ENCODE measurements around the gene EPHB1.

EPHB1 gene

GRCh38 chr3:134838599-134838998 is 43.5 kb downstream of the EPHB1 start:
- no peak for TF ChIP-seq SIN3A (IDR thresholded peaks at IDR 0.05; ENCODE audit: borderline replicate concordance, insufficient read depth, low read length)
- no peak for TF ChIP-seq TAF1 (IDR thresholded peaks at IDR 0.05; ENCODE audit: borderline replicate concordance, insufficient read depth, low read length)
- TF ChIP-seq REST (IDR thresholded peaks at IDR 0.05; ENCODE audit: insufficient read depth in 1 of 2, low read depth in 2 of 2, low read length in 2 of 2): no peak
- no peak for TF ChIP-seq POLR2AphosphoS5 (IDR thresholded peaks at IDR 0.05; ENCODE audit: low read depth, low read length)
- no peak for TF ChIP-seq FOXP2 (optimal IDR thresholded peaks at IDR 0.05; ENCODE audit: borderline replicate concordance, extremely low read depth, extremely low read length, insufficient read depth)

GRCh38 chr3:134839422-134839821 is 44.4 kb downstream of the EPHB1 start:
- TF ChIP-seq TAF1 (IDR thresholded peaks at IDR 0.05; ENCODE audit: borderline replicate concordance, insufficient read depth, low read length) (no peak), FOXP2 (optimal IDR thresholded peaks at IDR 0.05; ENCODE audit: borderline replicate concordance, extremely low read depth, extremely low read length, insufficient read depth) (no peak), REST (IDR thresholded peaks at IDR 0.05; ENCODE audit: insufficient read depth in 1 of 2, low read depth in 2 of 2, low read length in 2 of 2) (no peak), SIN3A (IDR thresholded peaks at IDR 0.05; ENCODE audit: borderline replicate concordance, insufficient read depth, low read length) (no peak), POLR2AphosphoS5 (IDR thresholded peaks at IDR 0.05; ENCODE audit: low read depth, low read length) (no peak)

DNA sequence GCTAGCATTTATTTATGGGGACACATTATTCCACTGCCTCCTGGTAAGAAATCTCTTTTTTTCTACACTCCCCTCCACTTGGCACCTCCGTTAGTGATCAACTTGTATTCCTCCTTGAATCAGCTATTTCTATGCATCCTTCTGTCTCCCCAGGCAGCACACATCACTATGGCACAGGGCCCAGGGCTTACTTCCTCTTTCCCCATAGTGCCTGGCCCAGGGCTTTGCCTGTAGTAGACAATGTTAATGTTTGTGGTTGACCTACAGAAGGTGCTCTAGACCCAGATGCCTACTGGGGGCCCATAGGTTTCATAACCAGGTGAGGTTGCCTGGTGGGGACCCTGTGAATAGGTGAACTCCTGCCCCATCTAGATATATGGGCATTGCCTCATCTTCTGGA is 44.9 kb downstream of the EPHB1 start:
- TF ChIP-seq POLR2AphosphoS5 (IDR thresholded peaks at IDR 0.05; ENCODE audit: low read depth, low read length) (no peak), FOXP2 (optimal IDR thresholded peaks at IDR 0.05; ENCODE audit: borderline replicate concordance, extremely low read depth, extremely low read length, insufficient read depth) (no peak), REST (IDR thresholded peaks at IDR 0.05; ENCODE audit: insufficient read depth in 1 of 2, low read depth in 2 of 2, low read length in 2 of 2) (no peak), SIN3A (IDR thresholded peaks at IDR 0.05; ENCODE audit: borderline replicate concordance, insufficient read depth, low read length) (no peak), TAF1 (IDR thresholded peaks at IDR 0.05; ENCODE audit: borderline replicate concordance, insufficient read depth, low read length) (no peak)

DNA sequence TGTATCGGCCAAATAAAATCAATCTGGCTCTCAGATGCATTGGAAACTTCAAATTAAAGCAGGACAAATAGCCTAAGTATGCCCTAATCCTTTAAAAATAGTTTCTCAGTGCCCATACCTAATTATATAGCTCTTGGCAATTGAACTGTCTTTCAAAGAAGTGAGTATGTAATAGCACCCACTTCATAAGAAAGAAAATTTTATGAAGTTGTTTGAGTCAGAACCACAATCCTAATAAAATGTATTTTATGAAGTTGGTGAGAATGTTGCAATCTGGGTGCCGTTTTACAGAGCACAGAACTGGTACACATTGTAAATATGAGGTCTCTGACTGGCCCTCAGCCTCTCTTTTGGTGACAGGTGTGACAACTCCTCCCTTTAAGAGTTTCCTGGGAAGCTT is 45.4 kb downstream of the EPHB1 start:
- TF ChIP-seq POLR2AphosphoS5 (IDR thresholded peaks at IDR 0.05; ENCODE audit: low read depth, low read length) (no peak), FOXP2 (optimal IDR thresholded peaks at IDR 0.05; ENCODE audit: borderline replicate concordance, extremely low read depth, extremely low read length, insufficient read depth) (no peak), REST (IDR thresholded peaks at IDR 0.05; ENCODE audit: insufficient read depth in 1 of 2, low read depth in 2 of 2, low read length in 2 of 2) (no peak), SIN3A (IDR thresholded peaks at IDR 0.05; ENCODE audit: borderline replicate concordance, insufficient read depth, low read length) (no peak), TAF1 (IDR thresholded peaks at IDR 0.05; ENCODE audit: borderline replicate concordance, insufficient read depth, low read length) (no peak)

DNA sequence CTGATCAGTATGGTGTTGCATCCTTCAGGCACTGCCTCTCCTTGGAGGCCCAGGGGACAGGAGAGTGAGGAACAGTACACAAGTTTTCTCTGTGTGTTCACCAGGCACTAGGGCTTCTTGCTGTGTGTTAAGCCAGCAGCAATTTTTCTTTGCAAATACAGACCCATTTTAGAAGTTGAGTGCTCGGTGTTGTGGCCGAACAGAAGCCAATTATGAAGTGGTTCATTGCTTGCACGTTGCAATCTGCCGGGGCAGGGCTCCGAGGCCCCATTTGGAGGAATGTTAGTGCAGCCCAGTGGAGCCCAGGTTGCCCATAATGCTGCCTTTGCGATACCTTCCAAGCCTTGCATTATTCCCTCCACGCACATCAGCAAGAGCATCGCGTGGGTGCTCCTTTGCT is 51.0 kb downstream of the EPHB1 start:
- TF ChIP-seq REST (IDR thresholded peaks at IDR 0.05; ENCODE audit: insufficient read depth in 1 of 2, low read depth in 2 of 2, low read length in 2 of 2): no peak
- TF ChIP-seq TAF1 (IDR thresholded peaks at IDR 0.05; ENCODE audit: borderline replicate concordance, insufficient read depth, low read length): no peak
- no peak for TF ChIP-seq SIN3A (IDR thresholded peaks at IDR 0.05; ENCODE audit: borderline replicate concordance, insufficient read depth, low read length)
- TF ChIP-seq POLR2AphosphoS5 (IDR thresholded peaks at IDR 0.05; ENCODE audit: low read depth, low read length): no peak
- no peak for TF ChIP-seq FOXP2 (optimal IDR thresholded peaks at IDR 0.05; ENCODE audit: borderline replicate concordance, extremely low read depth, extremely low read length, insufficient read depth)

All from PFSK-1 (cell line).